Motor neuron (in vitro differentiated cells): Measurements from ENCODE around the gene CLDN6. TPM values are rescaled to one million over a fixed set of nuclear protein-coding genes. Genes with fewer than 3 reads are reported as not detected.
A peak's percentile ranks its signal among the peaks of the same experiment; 100 is the strongest.

Experiments
- ATAC-seq, 8 experiments: fragments of 200-7000 bp; cut with Tn5 transposase; replicated peaks in 6 of 8; 2 replicates each; pipeline ENCODE4 v1.8.0; 2021; ENCODE audit warnings: mild to moderate bottlenecking in 8 of 8, moderate library complexity in 8 of 8
- H3K27ac ChIP-seq, 2 donors: fragments of 250-450 bp; sonication (Bioruptor Pico); 2 replicates each; pipeline ENCODE4 v1.9.0; 2021; ENCODE audit warnings: antibody characterized with exemption in 2 of 2, mild to moderate bottlenecking in 2 of 2, moderate library complexity in 1 of 2
- H3K4me1 ChIP-seq, 2 donors: fragments of 250-450 bp; sonication (Bioruptor Pico); replicated peaks in 1 of 2; 2 replicates each; pipeline ENCODE4 v1.6.1; 2021; ENCODE audit warnings: antibody characterized with exemption in 2 of 2, mild to moderate bottlenecking in 2 of 2, moderate library complexity in 1 of 2
- H3K4me3 ChIP-seq, 5 donors: fragments of 250-450 bp; sonication (Bioruptor Pico); 2 replicates each; pipeline ENCODE4 v1.9.0; 2021; ENCODE audit warnings: antibody characterized with exemption in 5 of 5, mild to moderate bottlenecking in 5 of 5, moderate library complexity in 4 of 5
- WGBS, 10 experiments: fragments of 450-650 bp; shearing (Covaris generic); methylation state at CpG; one replicate each; pipeline ENCODE4 v1.0.0; 2022; 5-methylcytosine and 5-hydroxymethylcytosine counted together
- in situ Hi-C, 9 experiments: fragments of 400-800 bp; cut with MboI; loops; one replicate each; pipeline ENCODE4 v1.15.0; 2021; ENCODE audit warnings: low sequenced_read_pairs in 9 of 9, low pct_unique_long_range_greater_than_20kb in 2 of 9; ENCODE audit not compliant: unreplicated experiment in 9 of 9
- total RNA-seq, 8 experiments: library from RNA; unstranded; fragments of 300-600 nt; gene quantifications; 2 replicates each; pipeline versions ENCODE4 v1.2.3 to v1.2.4, GENCODE V29; 2022

CLDN6 gene
- total RNA-seq, 8 experiments from 2014 or later, result 0.27 to 6.0 (median 1.3) TPM

DNA sequence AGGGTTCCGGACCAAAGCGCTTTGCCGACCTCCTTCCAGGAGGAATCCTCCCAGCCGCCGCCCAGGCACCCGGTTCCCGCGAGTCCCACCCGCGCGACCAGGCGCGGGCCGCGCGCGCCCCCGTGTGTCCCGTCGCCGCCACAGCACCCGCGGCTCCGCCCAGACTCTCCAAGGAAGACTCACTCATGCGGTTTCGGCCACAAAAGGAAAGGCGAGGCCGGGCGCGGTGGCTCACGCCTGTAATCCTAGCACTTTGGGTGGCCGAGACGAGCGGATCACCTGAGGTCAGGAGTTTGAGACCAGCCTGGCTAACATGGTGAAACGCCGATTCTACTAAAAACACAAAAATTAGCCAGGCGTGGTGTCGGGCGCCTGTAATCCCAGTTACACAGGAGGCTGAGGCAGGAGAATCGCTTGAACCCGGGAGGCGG, 34.3 kb downstream of the CLDN6 start:
- WGBS, 10 experiments, result 0 to 69% (median 29%) methylated on average over 1 to 15 of the region's 42 CpGs; no CpG with 5 or more reads in 4 of the 10 experiments
- Histone ChIP-seq H3K4me1 (peaks cover 14 to 32% of the 10 kb centered on the region in 2 donors), H3K4me3 (peak overlapping the region; percentile 0 to 25 (median 16))

DNA sequence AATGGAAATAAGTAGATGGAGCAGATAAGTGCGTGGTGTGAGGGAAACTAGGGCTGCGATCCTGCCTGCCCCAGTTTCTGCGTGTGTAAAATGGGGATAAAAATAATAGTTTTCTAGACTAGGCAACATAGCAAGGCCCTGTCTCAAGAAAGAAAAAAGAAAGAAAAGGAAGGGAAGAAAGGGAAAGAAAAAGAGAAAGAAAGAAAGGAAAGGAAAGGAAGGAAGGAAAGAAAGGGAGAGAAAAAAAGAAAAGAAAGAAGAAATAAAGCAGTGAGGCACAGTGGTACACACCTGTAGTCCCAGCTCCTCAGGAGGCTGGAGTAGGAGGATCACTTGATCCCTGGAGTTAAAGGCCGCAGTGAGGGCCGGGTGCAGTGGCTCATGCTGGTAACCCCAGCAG, 35.6 kb downstream of the CLDN6 start:
- Histone ChIP-seq H3K4me3 (no peak overlapping the region), H3K27ac (no peak overlapping the region), H3K4me1 (peaks cover 7 to 19% of the 10 kb centered on the region in 2 donors)
- WGBS, 10 experiments, result 29 to 89% (median 63%) methylated on average over 2 to 5 of the region's 5 CpGs; no CpG with 5 or more reads in 2 of the 10 experiments
- in situ Hi-C loops, result no loop called here
- peak in 1 of 8 experiments; percentile 37 for ATAC-seq

More for the DNA sequence above, 34.3 kb downstream of the CLDN6 start:
- in situ Hi-C loops, result no loop called here
- H3K27ac ChIP-seq, result no peak overlapping the region
- peak; percentile 39 to 72 (median 66) for ATAC-seq

DNA sequence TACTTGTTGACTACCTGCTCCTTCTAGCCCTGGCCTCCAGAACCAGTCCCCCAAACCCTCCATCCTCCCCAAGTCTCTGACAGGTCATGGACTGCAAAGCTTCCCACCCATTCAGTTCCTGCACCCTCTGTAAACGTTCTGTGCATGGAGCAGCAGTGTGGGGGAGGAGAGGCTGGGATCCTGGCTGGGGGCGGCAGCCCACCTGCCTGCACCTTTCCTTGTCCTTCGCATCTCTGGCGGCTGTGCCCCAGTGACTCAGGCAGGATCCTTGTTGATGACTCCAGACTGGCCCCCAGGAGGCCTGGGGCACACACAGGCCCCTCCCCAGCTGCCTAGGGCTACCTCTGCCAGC, 36.1 kb downstream of the CLDN6 start:
- Histone ChIP-seq H3K4me3 (no peak overlapping the region), H3K27ac (no peak overlapping the region), H3K4me1 (peaks cover 7 to 15% of the 10 kb centered on the region in 2 donors)
- ATAC-seq, result no peak
- in situ Hi-C loops, result no loop called here
- WGBS, 10 experiments, result 0% methylated on average over 1 of the region's 4 CpGs; no CpG with 5 or more reads in 8 of the 10 experiments

DNA sequence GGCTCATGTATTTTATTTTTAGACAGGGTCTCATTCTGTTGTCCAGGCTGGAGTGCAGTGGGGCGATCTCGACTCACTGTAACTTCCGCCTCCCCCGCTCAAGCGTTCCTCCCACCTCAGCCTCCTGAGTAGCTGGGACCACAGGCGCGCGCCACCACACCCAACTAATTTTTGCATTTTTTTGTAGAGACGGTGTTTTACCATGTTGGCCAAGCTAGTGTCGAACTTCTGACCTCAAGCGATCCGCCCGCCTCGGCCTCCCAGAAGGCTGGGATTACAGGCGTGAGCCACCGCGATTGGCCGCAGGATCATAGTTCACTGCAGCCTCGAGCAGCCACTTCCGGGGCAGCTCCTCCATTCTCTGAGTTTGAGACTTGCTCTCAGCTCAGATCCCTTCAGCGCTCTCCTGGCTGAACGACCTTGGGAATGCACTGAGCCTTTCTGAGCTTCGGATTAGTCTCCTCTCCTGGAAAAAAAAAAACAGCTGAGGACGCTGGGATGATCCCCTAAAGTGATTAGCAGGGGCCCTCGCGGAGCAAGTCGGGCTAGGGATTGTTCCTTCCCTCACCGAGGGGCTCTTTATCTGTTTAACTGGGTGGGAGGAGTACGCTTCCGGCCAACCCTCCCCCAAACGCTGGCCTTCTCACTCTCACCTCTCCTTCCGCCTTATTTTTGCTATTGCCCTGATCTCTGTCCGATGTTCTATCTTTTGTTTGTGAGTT, 36.6 kb downstream of the CLDN6 start:
- H3K4me3 ChIP-seq, result peak overlapping the region in 3 of 5 donors; percentile 48 to 77 (median 58)
- WGBS, 10 experiments, result 50 to 100% (median 62%) methylated on average over 1 to 22 of the region's 33 CpGs; no CpG with 5 or more reads in 3 of the 10 experiments
- H3K4me1 ChIP-seq, result peaks cover 7 to 15% of the 10 kb centered on the region in 2 donors
- no peak for ATAC-seq
- H3K27ac ChIP-seq, result no peak overlapping the region
- in situ Hi-C loops, result no loop called here

DNA sequence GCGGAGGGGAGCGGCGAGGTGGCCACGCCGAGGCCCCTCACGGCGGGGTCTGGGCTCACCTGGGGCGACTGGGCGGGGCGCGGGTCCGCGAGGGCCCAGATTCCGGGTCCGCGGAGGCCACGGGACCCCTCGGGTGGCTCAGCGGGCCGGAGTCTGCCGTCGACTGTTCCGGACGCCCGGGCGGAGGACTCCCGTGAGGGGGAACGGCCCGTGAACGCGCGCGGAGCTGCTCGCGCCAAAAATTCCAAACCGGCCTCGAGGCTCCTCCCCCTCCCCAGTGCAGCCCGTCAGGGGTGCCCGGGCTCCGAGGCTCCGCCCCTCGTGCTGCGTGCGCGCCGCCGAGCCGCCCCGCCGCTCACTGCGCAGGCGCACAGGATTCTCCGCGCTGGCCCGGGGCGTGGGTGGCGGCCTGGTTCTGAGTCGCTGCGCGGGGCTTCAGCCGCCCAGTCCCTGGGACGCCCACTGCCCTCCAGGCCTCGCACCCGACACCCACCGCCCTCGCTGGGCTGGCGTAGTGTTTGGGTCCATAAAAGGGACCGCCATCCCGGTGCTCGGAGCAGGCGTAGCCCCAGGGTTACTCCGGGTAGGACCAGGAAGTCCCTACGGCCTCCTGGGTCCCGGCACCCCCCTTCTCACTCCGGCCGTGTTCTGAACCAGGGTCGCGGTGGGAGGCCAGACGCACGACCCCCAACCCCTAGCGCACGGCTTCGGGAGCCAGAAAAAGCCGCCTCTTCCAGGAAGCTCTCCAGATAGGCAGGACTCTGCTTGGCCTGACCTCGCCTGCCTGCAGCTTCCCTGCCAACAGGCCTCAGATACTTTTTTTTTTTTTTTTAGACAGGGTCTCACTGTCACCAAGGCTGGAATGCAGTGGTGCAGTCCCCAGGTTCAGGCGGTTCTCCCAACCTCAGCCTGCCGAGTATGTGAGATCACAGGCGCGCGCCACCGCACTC, 37.5 kb downstream of the CLDN6 start, which contains the start of gene PKMYT1:
TSS of gene PKMYT1 (minus strand) at position 220 of the 950 bp plus-strand sequence. CDS start 789 bp downstream, outside the sequence.
- WGBS, 10 experiments, result 0 to 42% (median 19%) methylated on average over 1 to 13 of the region's 91 CpGs; no CpG with 5 or more reads in 7 of the 10 experiments
- H3K4me1 ChIP-seq, result peaks cover 7 to 15% of the 10 kb centered on the region in 2 donors
- ATAC-seq, result peak; percentile 70 to 88 (median 84)
- in situ Hi-C loops, result no loop called here
- H3K4me3 ChIP-seq, result peak within 1 kb of the TSS; percentile 48 to 77 (median 61)
- peak within 1 kb of the TSS; percentile 74 to 90 for H3K27ac ChIP-seq

DNA sequence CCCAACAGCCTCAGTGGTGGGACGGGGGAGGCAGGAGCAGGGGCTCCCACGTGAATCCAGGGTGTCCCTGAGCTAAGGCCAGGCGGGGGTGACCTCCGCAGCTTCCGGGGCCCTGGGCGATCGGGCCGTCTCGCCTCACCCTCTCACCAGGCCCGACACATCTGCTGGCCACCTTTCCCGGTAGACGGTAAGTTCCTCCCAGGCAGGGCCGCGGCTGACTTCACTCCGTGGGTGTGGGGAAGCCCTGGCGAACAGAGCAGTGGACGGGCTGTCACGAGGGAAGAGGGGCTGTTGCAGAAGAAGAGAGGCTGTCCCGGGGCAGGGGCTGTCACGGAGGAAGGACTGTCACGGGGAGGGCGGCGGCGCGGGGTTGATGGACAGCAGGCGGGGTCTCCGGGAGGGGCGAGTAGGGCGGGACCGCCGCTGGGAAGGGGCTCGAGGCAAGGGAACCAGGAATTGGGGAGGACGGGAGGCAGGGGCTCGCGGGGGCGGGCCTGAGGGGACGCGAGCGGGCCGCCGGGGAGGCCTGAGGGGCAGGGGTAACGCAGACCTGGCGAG, 38.2 kb downstream of the CLDN6 start:
- no peak overlapping the region for H3K27ac ChIP-seq
- H3K4me3 ChIP-seq, result peak overlapping the region; percentile 48 to 77 (median 61)
- in situ Hi-C loops, result no loop called here
- 0 to 4% methylated on average over 1 to 7 of the region's 43 CpGs; no CpG with 5 or more reads in 8 of the 10 experiments for whole genome bisulfite sequencing, 10 experiments
- peaks cover 7 to 15% of the 10 kb centered on the region in 2 donors for H3K4me1 ChIP-seq
- peak in 3 of 8 experiments; percentile 9 to 29 (median 10) for ATAC-seq

DNA sequence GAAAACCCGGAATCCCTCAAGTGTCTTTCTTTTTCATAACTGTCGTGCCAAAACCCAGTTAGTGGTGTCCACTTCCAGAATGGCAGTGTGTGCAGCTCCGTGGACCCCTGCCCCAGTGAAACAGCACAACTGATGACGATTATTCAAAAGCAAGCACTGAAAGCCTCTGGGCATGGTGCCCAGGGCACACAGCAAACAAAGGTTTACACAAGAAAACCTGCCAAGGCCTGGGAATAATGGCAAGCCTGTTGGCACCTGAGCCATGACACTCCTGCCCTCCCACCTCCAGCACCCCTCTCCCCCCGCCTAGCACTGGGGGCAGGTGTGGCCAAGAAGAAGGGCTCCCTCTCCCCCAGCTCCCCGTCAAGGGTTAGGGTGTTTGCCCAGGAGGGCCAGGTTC, 40.5 kb downstream of the CLDN6 start:
- Histone ChIP-seq H3K27ac (no peak overlapping the region), H3K4me3 (no peak overlapping the region), H3K4me1 (peaks cover 7 to 15% of the 10 kb centered on the region in 2 donors)
- no peak for ATAC-seq
- WGBS, 10 experiments, result 57 to 100% (median 88%) methylated on average over 1 to 3 of the region's 6 CpGs; no CpG with 5 or more reads in 3 of the 10 experiments
- in situ Hi-C loops, result no loop called here

DNA sequence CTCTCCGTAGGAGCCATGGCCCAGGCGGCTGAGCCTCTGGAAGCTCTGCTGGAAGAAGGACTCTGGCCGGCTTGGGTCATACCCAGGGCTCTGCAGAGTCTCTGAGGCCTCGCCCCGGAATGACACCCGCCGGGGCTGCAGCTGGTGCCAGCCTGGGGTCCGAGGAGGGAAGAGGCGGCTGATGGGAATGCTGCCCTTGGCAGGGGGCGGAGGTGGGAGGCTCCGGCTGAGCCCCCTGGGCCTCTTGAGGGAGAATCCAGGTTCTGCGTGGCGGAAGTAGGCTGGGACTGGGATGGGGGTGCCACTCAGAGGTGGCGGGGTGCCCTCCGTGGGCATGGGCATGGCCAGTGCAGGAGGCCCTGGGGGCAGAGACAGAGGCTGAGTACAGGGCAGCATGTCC, 41.3 kb downstream of the CLDN6 start:
- ATAC-seq, result no peak
- Histone ChIP-seq H3K27ac (no peak overlapping the region), H3K4me3 (no peak overlapping the region), H3K4me1 (peaks cover 7 to 12% of the 10 kb centered on the region in 2 donors)
- in situ Hi-C loops, result no loop called here
- no CpG with 5 or more reads among the region's 15 CpGs for WGBS, 10 experiments

DNA sequence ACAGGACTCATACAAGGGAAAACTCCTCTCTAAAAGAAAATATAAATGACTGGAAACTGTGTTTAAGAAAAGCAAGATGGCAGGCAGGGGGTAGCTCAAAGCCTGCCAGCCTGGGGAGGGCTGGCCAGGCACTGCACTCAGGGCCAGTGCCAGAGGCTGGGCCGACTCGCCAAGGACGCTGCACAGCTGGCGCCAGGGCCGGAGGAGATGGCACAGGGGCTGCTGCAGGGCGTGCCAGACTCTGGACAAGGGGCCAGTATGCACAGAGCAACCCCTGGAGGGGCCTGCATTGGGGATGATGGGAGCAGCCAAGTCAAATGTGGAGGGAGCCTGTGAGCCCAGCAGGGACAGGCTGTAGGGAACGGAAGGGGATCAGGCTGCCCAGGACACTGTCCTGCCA, 41.8 kb downstream of the CLDN6 start:
- Histone ChIP-seq H3K4me3 (no peak overlapping the region), H3K4me1 (peaks cover 5 to 7% of the 10 kb centered on the region in 2 donors), H3K27ac (no peak overlapping the region)
- WGBS, 10 experiments, result 90 to 100% methylated on average over 2 to 5 of the region's 7 CpGs; no CpG with 5 or more reads in 8 of the 10 experiments
- no peak for ATAC-seq
- in situ Hi-C loops, result no loop called here

DNA sequence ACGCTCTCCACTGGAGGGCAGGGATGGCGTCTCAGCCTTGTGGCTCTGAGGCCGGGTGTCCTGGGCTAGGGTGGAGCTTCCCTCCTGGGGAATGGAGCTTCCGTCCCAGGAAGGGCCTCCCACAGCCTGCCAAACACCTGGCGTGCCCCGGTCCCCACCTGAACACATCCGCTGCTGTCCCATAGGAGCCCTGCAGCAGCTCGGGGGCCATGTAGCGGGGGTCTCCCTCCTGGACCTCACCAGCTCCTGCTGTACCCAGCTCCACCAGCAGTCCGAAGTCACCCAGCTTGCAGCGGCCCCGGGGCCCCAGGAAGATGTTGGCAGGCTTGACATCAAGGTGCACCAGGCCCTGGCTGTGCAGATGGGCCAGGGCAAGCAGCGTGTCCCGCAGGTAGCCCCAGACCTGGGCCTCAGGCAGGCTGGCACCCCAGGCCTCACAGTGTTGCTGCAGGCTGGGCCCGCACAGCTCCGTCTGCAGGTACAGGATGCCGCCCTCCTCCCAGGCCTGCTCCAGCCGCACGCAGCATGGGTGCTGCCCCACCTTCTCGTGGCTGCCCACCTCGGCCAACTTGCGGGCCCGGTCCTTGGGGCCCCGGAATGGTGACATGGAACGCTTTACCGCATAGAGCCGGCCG, 42.7 kb downstream of the CLDN6 start:
- ATAC-seq, result no peak
- peaks cover 6 to 9% of the 10 kb centered on the region in 2 donors for H3K4me1 ChIP-seq
- H3K4me3 ChIP-seq, result no peak overlapping the region
- in situ Hi-C loops, result no loop called here
- 96 to 100% (median 99%) methylated on average over 1 to 9 of the region's 28 CpGs; no CpG with 5 or more reads in 6 of the 10 experiments for WGBS, 10 experiments
- H3K27ac ChIP-seq, result no peak overlapping the region

DNA sequence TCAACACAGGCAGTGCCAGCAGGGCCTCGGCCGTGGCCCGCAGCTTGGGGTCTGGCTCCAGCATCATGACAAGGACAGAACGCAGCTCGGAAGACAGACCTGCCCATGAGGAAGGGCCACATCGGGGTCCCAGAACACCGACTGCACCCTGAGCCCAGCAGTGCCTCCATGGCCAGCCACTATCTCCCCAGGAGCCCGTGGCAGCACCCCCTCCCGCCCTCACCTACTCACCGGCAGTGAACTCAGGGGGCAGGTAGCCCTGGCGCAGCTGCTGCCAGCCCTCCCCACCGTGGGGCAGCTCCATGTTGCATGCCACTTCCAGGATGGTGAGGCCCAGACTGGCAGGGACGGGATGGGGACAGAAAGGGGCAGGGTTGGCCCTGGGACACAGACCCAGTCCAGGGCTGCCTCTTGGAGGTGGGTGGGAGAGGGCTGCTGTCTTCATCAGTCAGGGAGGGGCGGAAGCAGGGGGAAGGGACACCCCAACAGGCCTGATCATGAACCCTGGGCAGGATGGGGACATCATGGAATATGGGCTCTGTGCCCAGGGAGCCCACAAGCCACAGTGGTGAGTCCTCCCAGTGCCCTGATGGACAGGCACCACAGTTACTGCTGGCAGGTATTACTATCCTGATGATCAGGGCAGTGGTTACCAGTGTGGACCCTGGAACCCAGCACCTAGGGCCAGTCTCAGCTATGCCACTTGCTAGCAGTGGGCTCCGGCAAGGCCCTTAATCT, 43.5 kb downstream of the CLDN6 start:
- Histone ChIP-seq H3K27ac (no peak overlapping the region), H3K4me1 (peaks cover 8% of the 10 kb centered on the region in 2 donors), H3K4me3 (no peak overlapping the region)
- in situ Hi-C loops, result no loop called here
- ATAC-seq, result no peak
- WGBS, 10 experiments, result 86 to 100% methylated on average over 1 of the region's 15 CpGs; no CpG with 5 or more reads in 8 of the 10 experiments
